ENCODE data around the gene DLGAP1.
A peak's percentile ranks its signal among the peaks of the same experiment; 100 is the strongest.
"Not testable (repeated sequence)": the region's sequence is repeated elsewhere in the genome, so short reads cannot be mapped to it uniquely, and the experiment has no call there.

The DLGAP1 gene

DNA sequence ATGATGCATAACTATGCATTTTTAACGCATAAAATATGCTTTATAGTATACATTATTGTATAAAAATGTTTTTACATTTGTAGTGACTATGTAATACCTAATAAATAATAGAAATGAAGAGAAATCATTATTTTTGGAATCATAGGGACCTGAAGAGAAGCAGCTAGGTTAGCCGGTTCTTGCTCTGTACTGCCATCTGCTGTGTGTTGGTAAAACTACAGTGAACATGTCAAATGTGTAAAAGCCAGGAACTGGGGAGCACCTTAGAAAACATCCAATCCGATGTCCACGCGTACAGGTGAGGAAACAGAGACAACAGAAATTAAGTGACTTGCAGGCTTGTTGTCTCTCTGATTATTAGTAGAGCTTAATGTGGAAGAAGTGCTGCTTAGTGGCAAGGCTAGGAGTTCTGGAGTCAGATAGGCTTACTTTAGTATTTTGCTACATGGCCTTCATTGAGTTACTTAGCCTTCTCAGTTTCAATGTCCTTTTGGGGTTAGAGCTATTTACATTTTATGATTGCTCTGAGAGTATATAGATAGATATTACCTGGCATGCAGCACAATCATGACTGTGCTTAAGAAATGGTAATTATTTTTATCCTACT, 386.5 kb downstream of the DLGAP1 start:
- peak; percentile 41 to 74 for DNase-seq
- TF ChIP-seq GATA1 (IDR thresholded peaks at IDR 0.05; ENCODE audit: low read depth, low read length) (no peak), POLR2A (IDR thresholded peaks at IDR 0.05; ENCODE audit: low read length) (no peak)

DNA sequence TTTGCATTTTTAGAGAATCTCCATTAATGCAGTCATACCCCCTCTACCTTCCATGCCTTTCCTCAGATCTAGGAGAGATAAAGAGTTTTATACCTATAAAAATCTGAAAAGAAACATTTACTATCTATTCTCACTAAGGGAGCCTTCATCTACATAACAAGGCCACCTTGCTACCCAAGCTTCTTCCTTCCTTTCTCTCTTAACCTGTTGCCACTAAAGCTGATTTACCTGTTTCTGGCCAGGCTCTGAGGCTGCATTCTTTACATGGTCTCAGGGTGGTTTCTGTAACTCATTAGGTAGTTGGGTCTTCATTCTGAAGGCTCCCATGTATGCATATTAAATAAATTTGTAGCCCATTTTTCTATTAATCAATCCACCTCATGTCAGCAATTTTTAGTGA, 391.6 kb downstream of the DLGAP1 start:
- DNase-seq: no peak
- TF ChIP-seq POLR2A (IDR thresholded peaks at IDR 0.05; ENCODE audit: low read length) (no peak), GATA1 (IDR thresholded peaks at IDR 0.05; ENCODE audit: low read depth, low read length) (no peak)

DNA sequence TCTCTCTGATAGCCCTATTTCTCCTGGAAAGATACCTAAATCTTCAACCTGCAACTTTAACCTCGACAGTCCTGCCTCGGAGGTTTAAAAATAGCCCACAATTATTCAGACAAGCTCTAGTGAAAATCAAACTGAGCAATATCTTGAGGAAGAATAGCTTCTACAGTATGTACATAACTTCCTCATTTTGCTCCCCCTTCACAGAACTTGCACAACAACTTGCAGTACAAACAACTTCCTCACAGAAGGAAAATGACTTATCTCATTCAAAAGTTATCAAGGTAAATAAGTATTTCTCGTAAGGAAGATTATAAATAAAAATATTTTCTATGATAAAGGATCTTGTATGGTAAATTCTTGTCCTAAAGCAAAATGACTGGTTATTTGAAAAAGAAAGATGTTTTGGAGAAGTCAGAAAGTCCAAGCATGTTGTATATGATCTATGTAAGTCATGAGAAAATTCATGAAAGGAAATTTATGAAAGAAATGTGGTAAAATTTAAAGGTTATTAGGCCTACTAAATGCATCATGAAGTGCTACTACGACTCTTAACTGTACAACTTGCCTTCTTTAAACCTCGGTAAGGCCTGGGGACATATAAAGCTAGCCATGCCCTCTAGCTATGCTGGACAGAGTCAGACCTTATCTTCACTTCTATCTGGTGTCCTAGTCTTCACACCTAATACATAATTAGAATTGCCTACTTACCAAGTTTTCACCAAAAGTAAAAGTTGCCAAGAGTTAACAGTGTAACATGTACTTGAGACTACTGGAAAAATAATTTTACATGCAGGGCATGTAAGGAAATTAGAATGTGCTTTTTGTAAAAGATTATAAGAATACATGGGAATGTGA, 394.5 kb downstream of the DLGAP1 start:
- TF ChIP-seq POLR2A (IDR thresholded peaks at IDR 0.05; ENCODE audit: low read length): no peak
- no peak for TF ChIP-seq GATA1 (IDR thresholded peaks at IDR 0.05; ENCODE audit: low read depth, low read length)
- DNase-seq: peak in 1 of 2 experiments; percentile 17

DNA sequence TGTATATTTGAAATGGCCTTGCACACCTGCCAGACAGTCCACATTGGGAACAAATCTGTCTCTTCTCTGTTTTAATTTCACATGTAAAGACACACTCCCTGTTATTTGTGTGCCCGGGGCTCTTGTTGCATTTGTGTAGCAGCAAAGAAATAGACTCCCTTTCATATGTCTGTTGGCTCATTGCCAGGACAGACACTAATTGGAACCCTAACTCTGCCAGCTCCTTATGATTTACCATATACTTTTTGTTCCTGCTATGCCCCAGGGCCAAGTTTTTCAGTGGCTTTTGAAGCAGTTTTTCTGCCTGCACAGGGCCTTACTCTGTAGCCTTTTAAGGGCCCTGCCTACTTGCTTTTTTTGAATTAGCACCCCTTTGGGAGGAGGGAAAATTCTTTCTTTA, 396.9 kb downstream of the DLGAP1 start:
- no peak for DNase-seq

DNA sequence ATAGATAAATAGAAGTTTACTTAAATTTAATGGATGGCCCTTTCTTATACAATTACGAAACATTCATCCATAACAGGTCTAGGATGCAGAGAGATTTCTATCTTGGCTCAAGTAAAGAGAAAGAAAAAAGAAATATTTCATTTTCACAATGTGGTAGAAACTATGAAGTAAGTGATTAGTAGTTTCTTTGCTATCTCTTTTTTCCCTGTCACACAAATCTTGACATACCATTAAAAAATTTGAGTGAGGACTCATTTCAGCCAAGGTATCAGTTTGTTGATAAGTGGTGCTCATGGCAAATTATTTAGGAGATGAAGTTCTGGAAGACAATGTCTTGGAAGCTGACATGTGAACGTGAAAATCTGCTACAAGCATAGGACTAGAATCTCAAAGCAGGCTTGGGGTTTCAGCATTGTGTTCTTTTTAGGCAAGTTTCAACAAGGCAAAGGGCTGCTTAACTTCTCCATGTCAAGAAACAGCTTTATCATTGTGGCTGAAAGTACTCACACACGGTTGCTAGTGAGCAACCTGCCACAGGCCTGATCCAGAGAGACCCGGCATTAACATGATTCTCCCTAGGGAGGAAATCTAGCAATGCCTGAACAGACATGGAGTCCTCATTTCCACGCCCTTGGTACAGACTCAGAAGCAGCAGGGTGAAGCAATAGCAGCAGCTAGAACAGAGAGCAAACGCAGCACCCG, 414.6 kb downstream of the DLGAP1 start:
- no peak for DNase-seq
- TF ChIP-seq POLR2A (IDR thresholded peaks at IDR 0.05; ENCODE audit: low read length): no peak
- TF ChIP-seq GATA1 (IDR thresholded peaks at IDR 0.05; ENCODE audit: low read depth, low read length): no peak

More for the DNA sequence above, 396.9 kb downstream of the DLGAP1 start:
- TF ChIP-seq POLR2A (IDR thresholded peaks at IDR 0.05; ENCODE audit: low read length) (no peak), GATA1 (IDR thresholded peaks at IDR 0.05; ENCODE audit: low read depth, low read length) (no peak)

DNA sequence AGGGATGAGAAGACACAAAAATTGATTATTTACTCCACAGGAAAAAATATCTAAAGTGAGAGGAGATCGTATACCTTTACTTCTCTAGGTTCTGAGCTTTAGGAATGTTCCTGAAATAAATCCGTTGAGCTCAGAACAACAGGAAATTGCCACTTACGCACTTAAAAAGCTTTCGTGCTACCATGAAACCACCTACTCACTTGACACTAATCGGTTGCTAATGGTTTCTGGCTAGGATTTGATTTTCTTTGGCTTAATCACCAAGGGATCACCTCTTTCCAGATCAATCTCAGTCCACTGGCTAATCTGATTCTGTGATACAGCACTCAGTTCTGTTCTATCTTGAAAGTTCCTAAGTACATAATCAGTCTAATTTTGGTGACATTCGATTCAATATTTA, 419.6 kb downstream of the DLGAP1 start:
- DNase-seq: no peak
- no peak for TF ChIP-seq GATA1 (IDR thresholded peaks at IDR 0.05; ENCODE audit: low read depth, low read length)
- TF ChIP-seq POLR2A (IDR thresholded peaks at IDR 0.05; ENCODE audit: low read length): no peak

DNA sequence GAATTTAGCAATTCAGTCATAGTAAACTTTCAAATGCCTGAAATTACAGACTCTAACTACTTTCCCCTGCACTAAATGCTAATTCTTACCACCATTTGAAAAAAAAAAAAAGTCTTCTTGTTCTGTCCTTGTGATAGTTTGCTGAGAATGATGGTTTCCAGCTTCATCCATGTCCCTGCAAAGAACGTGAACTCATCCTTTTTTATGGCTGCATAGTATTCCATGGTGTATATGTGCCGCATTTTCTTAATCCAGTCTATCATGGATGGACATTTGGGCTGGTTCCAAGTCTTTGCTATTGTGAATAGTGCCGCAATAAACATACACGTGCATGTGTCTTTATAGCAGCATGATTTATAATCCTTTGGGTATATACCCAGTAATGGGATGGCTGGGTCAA, 420.3 kb downstream of the DLGAP1 start:
- DNase-seq: not testable (repeated sequence)

DNA sequence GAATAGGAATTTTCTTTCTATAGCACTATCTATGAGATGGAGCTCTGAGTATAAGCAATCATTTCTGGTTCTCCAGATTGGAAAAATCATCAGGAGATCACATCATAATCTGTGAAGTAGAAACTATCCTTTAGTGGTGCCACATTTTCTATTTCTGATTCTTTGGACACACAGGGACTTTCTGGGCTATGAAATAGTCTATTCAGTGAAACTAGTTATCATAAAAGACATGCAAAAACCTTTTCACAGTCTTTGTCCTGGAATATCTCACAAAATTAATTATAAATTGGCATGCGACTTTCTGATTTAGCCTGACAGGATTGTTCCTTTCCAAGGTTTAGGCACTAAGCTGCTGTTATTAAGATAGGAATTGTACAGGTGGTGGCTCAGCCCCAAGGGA, 428.6 kb downstream of the DLGAP1 start:
- no peak for DNase-seq
- TF ChIP-seq GATA1 (IDR thresholded peaks at IDR 0.05; ENCODE audit: low read depth, low read length) (no peak), POLR2A (IDR thresholded peaks at IDR 0.05; ENCODE audit: low read length) (no peak)

DNA sequence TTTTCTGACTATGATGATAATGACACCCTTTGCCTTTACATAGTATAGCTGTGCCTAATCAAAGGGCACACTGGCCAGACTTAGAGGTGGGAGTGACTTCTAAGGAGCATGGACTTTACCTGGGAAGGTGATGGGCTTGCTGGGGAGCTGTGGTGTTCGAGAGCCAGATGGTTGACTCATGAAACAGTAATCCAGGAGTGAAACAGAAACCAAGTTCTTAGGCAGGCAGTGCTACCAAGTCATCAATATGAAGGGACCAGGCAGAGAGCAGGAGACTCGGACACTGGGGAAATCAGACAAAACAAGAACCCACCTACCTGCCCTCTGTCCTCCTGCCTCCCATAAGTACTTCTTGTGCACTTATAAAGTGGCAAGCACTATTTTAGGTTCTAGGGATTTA, 430.4 kb downstream of the DLGAP1 start:
- TF ChIP-seq POLR2A (IDR thresholded peaks at IDR 0.05; ENCODE audit: low read length) (no peak), GATA1 (IDR thresholded peaks at IDR 0.05; ENCODE audit: low read depth, low read length) (no peak)

DNA sequence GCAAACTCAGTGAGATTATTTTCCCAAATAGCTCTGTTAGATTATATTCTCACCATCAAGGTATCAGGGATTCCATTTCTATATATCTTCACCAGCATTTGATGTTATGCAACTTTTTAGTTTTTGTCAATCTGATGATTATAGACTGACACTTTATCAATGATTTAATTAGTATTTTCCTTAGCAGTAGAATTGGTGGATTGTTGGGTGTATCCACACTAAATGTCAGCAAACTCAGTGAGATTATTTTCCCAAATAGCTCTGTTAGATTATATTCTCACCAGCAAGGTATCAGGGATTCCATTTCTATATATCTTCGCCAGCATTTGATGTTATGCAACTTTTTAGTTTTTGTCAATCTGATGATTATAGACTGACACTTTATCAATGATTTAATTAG, 432.4 kb downstream of the DLGAP1 start:
- DNase-seq: not testable (repeated sequence)

More for the DNA sequence above, 430.4 kb downstream of the DLGAP1 start:
- DNase-seq: no peak

DNA sequence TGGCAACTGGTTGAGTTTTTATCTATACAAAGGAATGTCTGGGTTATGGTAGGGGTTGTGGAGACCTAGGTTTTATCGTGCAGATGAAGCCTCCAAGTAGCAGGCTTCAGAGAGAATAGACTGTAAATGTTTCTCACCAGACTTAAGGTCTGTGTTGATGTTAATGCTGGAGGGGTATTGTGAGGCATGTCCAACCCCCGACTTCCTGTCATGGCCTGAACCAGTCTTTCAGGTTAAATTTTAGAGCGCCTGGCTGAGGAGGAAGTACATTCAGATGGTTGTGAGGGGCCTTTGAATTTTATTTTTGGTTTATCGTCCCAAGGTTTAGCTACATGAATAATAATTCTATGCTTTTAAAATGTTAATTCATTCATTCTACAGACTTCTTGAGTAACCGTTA, 435.1 kb downstream of the DLGAP1 start:
- no peak for TF ChIP-seq POLR2A (IDR thresholded peaks at IDR 0.05; ENCODE audit: low read length)
- no peak for DNase-seq

DNA sequence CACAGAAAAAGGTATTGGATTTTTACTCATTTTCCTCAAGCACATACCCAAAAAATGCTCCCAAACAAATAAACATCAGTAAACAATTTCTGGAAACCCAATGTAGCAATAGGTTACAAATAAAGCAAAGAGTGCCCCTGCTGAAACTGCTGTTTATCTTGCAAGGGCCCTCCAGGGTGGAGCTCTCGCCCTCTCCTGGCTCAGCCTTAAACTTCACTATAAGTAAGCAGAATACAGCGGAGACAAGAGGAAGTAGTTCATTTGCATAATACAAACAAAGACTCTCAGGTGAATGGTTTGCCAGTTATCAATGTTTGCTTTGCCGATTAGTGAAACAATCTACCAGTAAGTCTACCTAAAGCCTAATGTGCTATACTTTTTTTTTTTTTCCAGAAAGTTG, 437.6 kb downstream of the DLGAP1 start:
- TF ChIP-seq POLR2A (IDR thresholded peaks at IDR 0.05; ENCODE audit: low read length) (no peak), GATA1 (IDR thresholded peaks at IDR 0.05; ENCODE audit: low read depth, low read length) (no peak)

DNA sequence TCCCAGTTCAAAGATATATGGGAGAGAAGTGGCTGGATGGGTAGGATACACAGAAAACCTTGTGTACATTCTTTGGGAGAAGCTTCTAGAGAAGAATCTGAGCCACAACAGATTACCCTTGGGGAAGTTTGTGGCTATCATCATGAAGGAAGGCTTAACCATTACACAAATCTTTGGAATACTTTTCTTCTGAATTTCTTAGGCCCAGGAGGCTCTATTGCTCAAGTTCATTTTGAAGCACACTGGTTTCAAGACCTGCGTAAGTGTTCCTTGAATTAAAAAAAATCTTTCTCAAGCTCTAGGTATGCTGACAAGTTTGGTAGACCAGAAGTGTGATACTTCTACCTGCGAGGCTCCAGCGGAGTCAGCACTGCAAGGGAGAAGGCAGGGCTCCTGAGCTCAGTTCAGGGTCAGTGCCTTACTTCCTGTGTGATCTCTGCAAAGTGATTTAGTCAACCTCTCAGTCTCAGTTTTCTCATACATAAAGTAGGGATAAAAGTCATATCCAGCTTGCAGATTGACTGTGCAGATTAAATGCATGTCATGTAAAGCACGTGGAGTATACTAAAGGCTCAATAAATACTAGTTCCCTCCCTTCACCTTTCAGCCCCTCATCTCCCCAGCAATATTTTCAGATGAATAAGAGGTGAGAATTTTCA, 438.6 kb downstream of the DLGAP1 start:
- TF ChIP-seq POLR2A (IDR thresholded peaks at IDR 0.05; ENCODE audit: low read length): no peak
- no peak for TF ChIP-seq GATA1 (IDR thresholded peaks at IDR 0.05; ENCODE audit: low read depth, low read length)
- no peak for DNase-seq

More for the DNA sequence above, 437.6 kb downstream of the DLGAP1 start:
- peak; percentile 39 to 40 for DNase-seq

DNA sequence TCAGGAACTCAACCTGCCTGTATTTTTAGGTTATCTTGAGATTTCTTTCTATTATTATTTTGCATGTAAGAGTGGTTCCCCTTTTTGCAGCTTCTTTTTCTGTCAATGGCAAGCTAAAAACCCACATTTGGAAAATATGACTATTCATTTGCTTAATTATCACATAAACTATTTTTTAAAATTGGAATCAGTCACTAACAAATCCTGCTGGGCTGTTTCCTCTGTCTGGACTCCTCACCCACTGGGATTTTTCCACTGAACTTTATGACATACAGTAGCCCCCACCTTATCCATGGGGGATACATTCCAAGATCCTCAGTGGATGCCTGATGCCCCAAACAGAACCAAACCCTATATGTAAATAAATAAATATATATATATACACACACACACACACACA, 447.3 kb downstream of the DLGAP1 start:
- TF ChIP-seq GATA1 (IDR thresholded peaks at IDR 0.05; ENCODE audit: low read depth, low read length): no peak
- no peak for TF ChIP-seq POLR2A (IDR thresholded peaks at IDR 0.05; ENCODE audit: low read length)
- no peak for DNase-seq

Data from erythroblast (primary cell).